HepG2 (cell line): ENCODE results near the gene HSPB9. TPM values are rescaled to one million over a fixed set of nuclear protein-coding genes. Genes with fewer than 3 reads are reported as not detected.
A peak's percentile ranks its signal among the peaks of the same experiment; 100 is the strongest.

Experiments used
- BCL6 ChIP-seq: IDR thresholded peaks from 2 replicates; pipeline ENCODE4 v1.6.1; 2016; ENCODE audit warnings: missing genetic modification reagents, missing compliant biosample characterization
- BHLHE40 ChIP-seq: IDR thresholded peaks from 2 replicates; pipeline ENCODE4 v1.6.1; 2011; ENCODE audit warnings: low read length, improper control_type of control experiment
- ETV5 ChIP-seq: IDR thresholded peaks from 2 replicates; pipeline ENCODE4 v1.6.1; 2018; ENCODE audit warnings: missing biosample characterization, missing genetic modification reagents, inconsistent platforms, borderline replicate concordance
- HDAC2 ChIP-seq: sonication (generic); formaldehyde crosslinking; IDR thresholded peaks from 2 replicates; pipeline ENCODE4 v1.4.0; 2020; ENCODE audit warnings: missing genetic modification reagents
- JUNB ChIP-seq: sonication (generic); formaldehyde crosslinking; IDR thresholded peaks from 2 replicates; pipeline ENCODE4 v1.8.0; 2022; ENCODE audit warnings: missing genetic modification reagents, mild to moderate bottlenecking, borderline replicate concordance
- MAZ ChIP-seq, 2 experiments: sonication (generic) in 1 of 2; formaldehyde crosslinking in 1 of 2; IDR thresholded peaks; 2 replicates each; pipeline versions ENCODE4 v1.5.0 to v1.6.1; 2012 to 2020; ENCODE audit warnings: low read depth in 2 of 2, mild to moderate bottlenecking in 2 of 2, borderline replicate concordance in 1 of 2, improper control_type of control experiment in 1 of 2, low read length in 1 of 2, missing genetic modification reagents in 1 of 2, moderate library complexity in 1 of 2
- MIXL1 ChIP-seq: IDR thresholded peaks from 2 replicates; pipeline ENCODE4 v1.6.1; 2016
- MTA1 ChIP-seq: sonication (generic); formaldehyde crosslinking; IDR thresholded peaks from 2 replicates; pipeline ENCODE4 v1.4.0; 2020; ENCODE audit warnings: missing genetic modification reagents, mild to moderate bottlenecking, borderline replicate concordance
- NFATC3 ChIP-seq: sonication (generic); formaldehyde crosslinking; IDR thresholded peaks from 2 replicates; pipeline ENCODE4 v1.5.1; 2020; ENCODE audit warnings: mild to moderate bottlenecking, missing genetic modification reagents
- NFYB ChIP-seq: sonication (generic); formaldehyde crosslinking; IDR thresholded peaks from 2 replicates; pipeline ENCODE4 v1.4.0; 2020; ENCODE audit warnings: missing genetic modification reagents
- PAX8 ChIP-seq: sonication (generic); formaldehyde crosslinking; IDR thresholded peaks from 2 replicates; pipeline ENCODE4 v1.8.0; 2022; ENCODE audit warnings: mild to moderate bottlenecking, missing genetic modification reagents, borderline replicate concordance
- PHF20 ChIP-seq: sonication (generic); formaldehyde crosslinking; IDR thresholded peaks from 2 replicates; pipeline ENCODE4 v1.5.0; 2020; ENCODE audit warnings: mild to moderate bottlenecking, missing genetic modification reagents
- POLR2AphosphoS5 ChIP-seq: IDR thresholded peaks from 2 replicates; pipeline ENCODE4 v1.6.1; 2012; ENCODE audit warnings: low read depth, low read length
- RBAK ChIP-seq: sonication (generic); formaldehyde crosslinking; IDR thresholded peaks from 2 replicates; pipeline ENCODE4 v1.5.1; 2020; ENCODE audit warnings: mild to moderate bottlenecking, missing genetic modification reagents
- SATB2 ChIP-seq: sonication (generic); formaldehyde crosslinking; IDR thresholded peaks from 2 replicates; pipeline ENCODE4 v1.5.0; 2020; ENCODE audit warnings: missing genetic modification reagents
- SMAD3 ChIP-seq: sonication (generic); formaldehyde crosslinking; IDR thresholded peaks from 2 replicates; pipeline ENCODE4 v1.4.0; 2020; ENCODE audit warnings: missing genetic modification reagents
- SMARCC2 ChIP-seq: fragments of 450-650 bp; IDR thresholded peaks from 2 replicates; pipeline ENCODE4 v1.6.1; 2017; ENCODE audit warnings: antibody characterized with exemption, mild to moderate bottlenecking
- SNAI1 ChIP-seq: sonication (generic); formaldehyde crosslinking; IDR thresholded peaks from 2 replicates; pipeline ENCODE4 v1.5.0; 2020; ENCODE audit warnings: mild to moderate bottlenecking, missing genetic modification reagents, borderline replicate concordance
- SP1 ChIP-seq, 2 experiments: fragments of 450-650 bp in 1 of 2; sonication (generic) in 1 of 2; formaldehyde crosslinking in 1 of 2; IDR thresholded peaks; 2 replicates each; pipeline versions ENCODE4 v1.4.0 to v1.6.1; 2016 to 2020; ENCODE audit warnings: missing genetic modification reagents in 1 of 2
- SP2 ChIP-seq: sonication (generic); formaldehyde crosslinking; IDR thresholded peaks from 2 replicates; pipeline ENCODE4 v1.5.1; 2020; ENCODE audit warnings: mild to moderate bottlenecking, missing genetic modification reagents
- ZNF235 ChIP-seq: sonication (generic); formaldehyde crosslinking; IDR thresholded peaks from 2 replicates; pipeline ENCODE4 v1.8.1; 2023; ENCODE audit warnings: mild to moderate bottlenecking, missing genetic modification reagents, borderline replicate concordance
- ZNF3 ChIP-seq: IDR thresholded peaks from 2 replicates; pipeline ENCODE4 v1.7.0; 2017; ENCODE audit warnings: inconsistent platforms
- ZNF343 ChIP-seq: sonication (generic); formaldehyde crosslinking; IDR thresholded peaks from 2 replicates; pipeline ENCODE4 v1.4.0; 2020; ENCODE audit warnings: mild to moderate bottlenecking, missing genetic modification reagents
- ZNF543 ChIP-seq: sonication (generic); formaldehyde crosslinking; IDR thresholded peaks from 2 replicates; pipeline ENCODE4 v1.4.0; 2020; ENCODE audit warnings: mild to moderate bottlenecking, missing genetic modification reagents
- ZNF550 ChIP-seq: sonication (generic); formaldehyde crosslinking; IDR thresholded peaks from 2 replicates; pipeline ENCODE4 v1.4.0; 2020; ENCODE audit warnings: mild to moderate bottlenecking, missing genetic modification reagents, borderline replicate concordance
- ZNF563 ChIP-seq: sonication (generic); formaldehyde crosslinking; IDR thresholded peaks from 2 replicates; pipeline ENCODE4 v1.8.0; 2022; ENCODE audit warnings: mild to moderate bottlenecking, moderate library complexity, missing genetic modification reagents
- ZNF569 ChIP-seq: sonication (generic); formaldehyde crosslinking; IDR thresholded peaks from 2 replicates; pipeline ENCODE4 v1.5.0; 2020; ENCODE audit warnings: mild to moderate bottlenecking, missing genetic modification reagents, moderate library complexity, borderline replicate concordance
- ZSCAN31 ChIP-seq: sonication (generic); formaldehyde crosslinking; IDR thresholded peaks from 2 replicates; pipeline ENCODE4 v1.5.0; 2020; ENCODE audit warnings: low read depth, mild to moderate bottlenecking, missing genetic modification reagents
- polyA plus RNA-seq, 8 experiments: library from polyadenylated mRNA; depleted of rRNA in 3 of 8; stranded (reverse) in 7 of 8; unstranded in 1 of 8; fragments of >200 nt; fragmentation: Illumina TruSeq in 4 of 8; extraction: Trizol in 4 of 8; gene quantifications; 2 replicates each; pipeline versions ENCODE4 v1.2.1 to v1.2.3, GENCODE V29; 2011 to 2016; ENCODE audit warnings: low read depth in 4 of 8, missing spikeins in 1 of 8, mixed read lengths in 1 of 8; ENCODE audit not compliant: insufficient read depth in 1 of 8
- total RNA-seq, 5 experiments: library from RNA; depleted of rRNA; stranded (reverse); fragments of >200 nt; fragmentation: Illumina TruSeq; extraction: Trizol; gene quantifications; 2 replicates each; pipeline ENCODE4 v1.2.3, GENCODE V29; 2016; ENCODE audit warnings: low read depth in 1 of 5
- TF ChIP-seq, protein P1 (sequence below): sonication (generic); IDR thresholded peaks from 2 replicates; pipeline ENCODE4 v1.6.1; 2016; ENCODE audit warnings: low read depth, borderline replicate concordance
- TF ChIP-seq, protein P2 (sequence below): sonication (generic); formaldehyde crosslinking; IDR thresholded peaks from 2 replicates; pipeline ENCODE4 v1.8.0; 2022; ENCODE audit warnings: missing genetic modification reagents, mild to moderate bottlenecking, borderline replicate concordance

Gene HSPB9
- total and polyA plus RNA-seq, 2 of the 13 experiments (the other 11 are each of a cell fraction or from before 2014, with no cell fraction given) = 0.05 to 0.24 TPM

DNA sequence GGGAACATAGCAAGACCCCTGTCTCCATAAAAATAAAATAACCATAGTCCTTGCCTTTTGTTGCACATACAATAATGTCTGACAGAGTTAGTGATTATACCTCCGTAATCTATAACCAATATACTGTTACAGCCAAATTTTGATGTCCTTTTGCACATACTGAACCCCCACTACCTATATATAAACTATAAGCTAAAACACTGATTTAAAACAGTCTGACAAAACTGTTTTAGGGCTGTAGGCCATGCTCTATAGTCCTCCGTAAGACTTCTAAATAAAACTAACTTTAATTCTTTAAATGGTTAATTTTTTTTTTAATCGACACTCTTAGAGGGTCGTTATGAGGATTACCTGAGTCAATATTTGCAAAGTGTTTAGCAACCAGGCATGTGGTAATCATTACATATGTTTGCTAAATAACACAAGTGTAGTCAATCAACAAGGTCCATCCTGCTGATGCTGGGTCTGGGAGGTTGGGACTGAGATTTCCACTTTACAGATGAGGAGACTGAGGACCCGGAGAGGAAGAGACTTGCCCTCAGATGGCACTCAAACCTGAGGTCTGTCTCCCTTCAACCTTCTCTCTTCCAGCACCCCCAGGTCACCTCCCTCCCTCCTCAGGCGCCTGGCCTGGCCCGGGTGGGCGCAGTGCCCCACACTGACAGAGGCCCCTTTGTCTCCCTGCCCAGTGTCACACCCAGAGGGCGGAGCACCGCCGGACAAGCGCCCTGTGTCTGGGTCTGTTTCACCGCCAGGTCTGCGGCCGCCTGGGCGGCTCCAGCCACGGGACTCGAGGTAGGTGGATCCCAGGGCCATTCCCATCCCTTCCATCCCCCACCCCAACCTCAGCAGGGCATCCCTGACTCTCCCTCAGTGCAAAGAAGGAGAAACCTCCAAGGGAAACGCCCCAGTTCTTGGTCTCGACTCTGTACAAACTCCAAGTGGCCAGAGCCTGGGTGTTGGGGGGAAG, 34.6 kb upstream of the HSPB9 start (continued):
- TF ChIP-seq MAZ (IDR thresholded peaks at IDR 0.05; ENCODE audit: borderline replicate concordance, low read depth, low read length) (no peak), MAZ (CRISPR knock-in tag; IDR thresholded peaks at IDR 0.05; ENCODE audit: low read depth) (peak; percentile 54; the same call in 1 of the 2 replicates), SATB2 (0 out of 2 replicates have a peak, but pooled peaks have one; percentile 73), JUNB (CRISPR knock-in tag) (no peak), POLR2AphosphoS5 (no peak), MIXL1 (CRISPR knock-in tag) (no peak; the same call in 1 of the 2 replicates), ETV5 (peak; percentile 50; the same call in 1 of the 2 replicates), ZNF235 (CRISPR knock-in tag) (no peak), HDAC2 (CRISPR knock-in tag) (peak; percentile 76), ZNF543 (CRISPR knock-in tag) (no peak), MTA1 (CRISPR knock-in tag) (no peak), ZNF3 (CRISPR knock-in tag) (peak; percentile 97), SMARCC2 (no peak), NFATC3 (CRISPR knock-in tag) (no peak), NFYB (CRISPR knock-in tag) (no peak), ZNF550 (CRISPR knock-in tag) (no peak), SP1 (IDR thresholded peaks at IDR 0.05) (no peak), SP1 (CRISPR knock-in tag; IDR thresholded peaks at IDR 0.05) (no peak), BCL6 (CRISPR knock-in tag) (peak; percentile 57), ZNF569 (CRISPR knock-in tag) (no peak), SP2 (CRISPR knock-in tag) (no peak), PHF20 (0 out of 2 replicates have a peak, but pooled peaks have one; percentile 17), BHLHE40 (peak; percentile 3; the same call in 1 of the 2 replicates), RBAK (CRISPR knock-in tag) (no peak), ZNF563 (CRISPR knock-in tag) (no peak), SNAI1 (CRISPR knock-in tag) (no peak), PAX8 (CRISPR knock-in tag) (no peak), SMAD3 (CRISPR knock-in tag) (0 out of 2 replicates have a peak, but pooled peaks have one; percentile 54), ZNF343 (no peak), ZSCAN31 (CRISPR knock-in tag) (0 out of 2 replicates have a peak, but pooled peaks have one; percentile 46)
- TF ChIP-seq, protein P1, sequence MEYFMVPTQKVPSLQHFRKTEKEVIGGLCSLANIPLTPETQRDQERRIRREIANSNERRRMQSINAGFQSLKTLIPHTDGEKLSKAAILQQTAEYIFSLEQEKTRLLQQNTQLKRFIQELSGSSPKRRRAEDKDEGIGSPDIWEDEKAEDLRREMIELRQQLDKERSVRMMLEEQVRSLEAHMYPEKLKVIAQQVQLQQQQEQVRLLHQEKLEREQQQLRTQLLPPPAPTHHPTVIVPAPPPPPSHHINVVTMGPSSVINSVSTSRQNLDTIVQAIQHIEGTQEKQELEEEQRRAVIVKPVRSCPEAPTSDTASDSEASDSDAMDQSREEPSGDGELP = no peak; the same call in 1 of the 2 replicates
- TF ChIP-seq, protein P2, sequence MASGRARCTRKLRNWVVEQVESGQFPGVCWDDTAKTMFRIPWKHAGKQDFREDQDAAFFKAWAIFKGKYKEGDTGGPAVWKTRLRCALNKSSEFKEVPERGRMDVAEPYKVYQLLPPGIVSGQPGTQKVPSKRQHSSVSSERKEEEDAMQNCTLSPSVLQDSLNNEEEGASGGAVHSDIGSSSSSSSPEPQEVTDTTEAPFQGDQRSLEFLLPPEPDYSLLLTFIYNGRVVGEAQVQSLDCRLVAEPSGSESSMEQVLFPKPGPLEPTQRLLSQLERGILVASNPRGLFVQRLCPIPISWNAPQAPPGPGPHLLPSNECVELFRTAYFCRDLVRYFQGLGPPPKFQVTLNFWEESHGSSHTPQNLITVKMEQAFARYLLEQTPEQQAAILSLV (CRISPR knock-in tag) = no peak
